NCI-H2196 treated with DMSO at 0.1 percent for 48 hours (cell line): ENCODE data around the gene ATAD3C.

Experiments used
- DNase-seq: peaks from one replicate; lab custom pipeline; 2025; ENCODE audit not compliant: unreplicated experiment; lab: John Stamatoyannopoulos, UW

The ATAD3C gene

DNA sequence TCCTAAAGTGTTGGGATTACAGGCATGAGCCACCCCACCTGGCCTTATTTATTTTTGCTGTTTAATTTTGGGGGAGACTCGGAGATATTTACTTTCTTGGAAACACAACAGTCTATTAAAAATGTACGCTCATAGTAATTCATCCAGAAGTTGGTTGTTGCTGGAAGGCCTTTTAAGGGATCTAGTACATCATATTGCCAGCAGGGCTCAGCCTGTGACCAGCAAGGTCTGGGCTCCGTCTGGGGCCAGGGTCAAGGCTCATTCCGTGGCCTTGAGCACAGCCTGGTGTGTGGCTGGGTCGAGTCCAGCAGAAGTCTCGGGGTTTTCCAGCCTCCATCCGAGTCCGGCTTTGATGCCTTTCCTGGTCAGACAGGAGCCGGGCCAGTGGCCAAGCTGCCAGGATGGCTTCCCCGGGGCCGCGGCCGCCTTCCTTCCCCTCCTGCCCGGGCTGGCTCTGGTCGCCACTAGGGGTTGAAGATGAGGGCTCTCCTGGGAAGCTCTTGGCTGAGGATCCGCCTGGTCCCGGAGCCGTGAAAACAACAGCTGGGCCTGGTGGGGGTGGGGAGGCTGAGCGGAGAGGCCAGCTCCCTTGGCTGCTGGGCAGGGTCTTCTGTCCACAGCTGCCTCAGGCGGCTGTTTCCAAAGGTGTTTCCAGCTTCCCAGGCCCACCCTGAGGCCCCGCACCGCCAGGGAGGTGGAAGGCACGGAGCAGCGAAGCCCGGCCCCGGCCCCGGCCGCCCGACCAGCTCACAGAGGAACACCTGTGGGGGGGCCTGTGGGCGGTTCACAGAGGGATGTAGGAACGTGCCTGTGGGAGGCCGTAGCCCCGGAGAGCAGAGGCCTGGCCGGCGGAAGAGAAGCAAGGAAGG is 19.1 kb upstream of the ATAD3C start:
- DNase-seq, result peak; percentile 56

DNA sequence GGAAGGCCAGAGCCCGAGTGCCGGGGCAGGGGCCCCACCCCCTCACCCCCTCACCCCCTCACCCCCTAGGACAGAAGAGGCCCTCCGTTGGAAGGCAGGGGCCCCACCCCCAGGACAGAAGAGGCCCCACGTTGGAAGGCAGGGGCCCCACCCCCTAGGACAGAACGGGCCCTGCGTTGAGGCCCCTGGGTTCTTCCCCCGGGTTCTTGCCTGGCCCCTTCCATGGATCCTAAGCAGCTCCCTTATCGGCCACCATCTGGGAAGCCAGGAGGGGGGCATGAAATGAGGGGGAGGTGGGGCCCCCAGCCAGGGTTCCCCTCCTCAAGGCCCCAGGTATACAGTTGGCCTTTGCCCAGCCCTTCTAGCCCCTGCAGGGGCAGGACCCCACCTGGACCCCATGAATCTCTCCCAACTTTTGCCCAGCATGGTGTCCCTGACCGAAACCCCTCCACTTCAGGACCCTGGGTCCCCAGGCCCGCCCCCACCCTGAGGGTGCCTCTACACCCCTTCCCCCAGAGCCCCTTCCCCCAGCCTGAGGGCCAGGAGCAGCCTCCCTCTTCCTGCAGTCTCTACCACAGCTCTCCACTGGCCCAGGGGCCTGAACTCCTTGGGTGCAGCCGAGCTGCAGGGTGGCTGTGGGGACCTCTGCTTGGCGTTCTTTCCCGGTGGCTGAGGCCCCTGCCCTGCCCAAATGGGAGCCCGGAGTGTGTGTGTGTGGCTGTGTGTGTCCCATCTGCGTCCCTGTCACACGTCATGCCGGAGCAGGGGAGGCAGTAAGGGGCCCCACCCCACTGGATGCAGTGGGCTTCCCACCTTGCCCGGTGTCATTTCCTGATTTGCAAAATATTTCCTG is 18.3 kb upstream of the ATAD3C start:
- no peak for DNase-seq

DNA sequence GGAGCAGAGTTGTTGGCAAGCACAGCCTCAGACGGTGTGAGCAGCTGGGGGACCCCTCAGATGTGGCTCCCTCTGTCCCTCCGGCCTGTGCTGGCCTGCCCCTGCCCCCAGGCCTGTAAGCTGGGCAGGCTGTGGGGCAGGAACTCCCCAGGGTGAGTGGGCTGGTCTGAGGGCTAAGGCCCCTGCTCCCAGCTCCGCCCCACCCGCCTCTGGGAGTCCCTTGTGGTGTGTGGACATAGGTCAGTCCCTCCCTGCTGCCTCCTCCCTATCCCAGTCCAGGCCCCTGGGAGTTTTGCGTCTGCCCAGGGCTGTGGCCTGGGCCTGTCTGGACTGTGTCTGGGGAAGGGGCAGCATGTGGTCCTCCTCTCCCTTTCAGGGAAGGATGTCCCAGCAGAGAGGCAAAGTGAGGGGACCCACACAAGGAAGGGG is 17.6 kb upstream of the ATAD3C start:
- no peak for DNase-seq

DNA sequence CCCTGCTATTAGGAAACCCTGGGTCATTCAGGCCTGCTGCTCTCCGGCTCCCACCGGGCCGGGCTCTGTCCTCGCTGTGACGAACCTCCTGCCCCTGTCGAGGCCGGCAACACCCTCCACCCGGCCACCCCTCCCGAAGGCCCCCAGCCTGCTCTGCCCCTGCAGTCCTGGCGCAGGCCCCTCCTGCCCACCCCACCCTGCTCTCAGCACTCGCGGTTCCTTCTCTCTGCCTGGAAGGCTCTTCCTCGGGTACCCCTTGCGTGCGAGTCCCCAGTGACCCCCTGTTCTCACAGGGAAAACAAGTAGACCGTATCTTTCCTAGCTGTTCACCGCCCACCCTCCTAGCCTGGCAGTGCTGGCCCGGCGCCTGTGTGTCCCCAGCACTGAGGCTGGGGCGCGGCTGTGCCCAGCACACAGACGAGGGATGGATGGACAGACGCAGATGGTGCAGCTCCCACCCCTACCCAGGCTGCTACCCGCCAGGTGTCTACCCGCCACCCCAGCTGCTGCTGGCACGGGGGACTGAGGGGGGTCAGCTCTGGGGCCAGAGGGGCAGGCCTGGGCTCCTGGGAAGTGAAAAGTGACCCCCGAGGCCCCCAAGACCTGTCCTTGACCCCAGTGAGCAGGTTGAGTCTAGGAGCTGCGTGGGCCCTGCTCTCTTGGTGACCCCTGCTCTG is 17.1 kb upstream of the ATAD3C start:
- no peak for DNase-seq

DNA sequence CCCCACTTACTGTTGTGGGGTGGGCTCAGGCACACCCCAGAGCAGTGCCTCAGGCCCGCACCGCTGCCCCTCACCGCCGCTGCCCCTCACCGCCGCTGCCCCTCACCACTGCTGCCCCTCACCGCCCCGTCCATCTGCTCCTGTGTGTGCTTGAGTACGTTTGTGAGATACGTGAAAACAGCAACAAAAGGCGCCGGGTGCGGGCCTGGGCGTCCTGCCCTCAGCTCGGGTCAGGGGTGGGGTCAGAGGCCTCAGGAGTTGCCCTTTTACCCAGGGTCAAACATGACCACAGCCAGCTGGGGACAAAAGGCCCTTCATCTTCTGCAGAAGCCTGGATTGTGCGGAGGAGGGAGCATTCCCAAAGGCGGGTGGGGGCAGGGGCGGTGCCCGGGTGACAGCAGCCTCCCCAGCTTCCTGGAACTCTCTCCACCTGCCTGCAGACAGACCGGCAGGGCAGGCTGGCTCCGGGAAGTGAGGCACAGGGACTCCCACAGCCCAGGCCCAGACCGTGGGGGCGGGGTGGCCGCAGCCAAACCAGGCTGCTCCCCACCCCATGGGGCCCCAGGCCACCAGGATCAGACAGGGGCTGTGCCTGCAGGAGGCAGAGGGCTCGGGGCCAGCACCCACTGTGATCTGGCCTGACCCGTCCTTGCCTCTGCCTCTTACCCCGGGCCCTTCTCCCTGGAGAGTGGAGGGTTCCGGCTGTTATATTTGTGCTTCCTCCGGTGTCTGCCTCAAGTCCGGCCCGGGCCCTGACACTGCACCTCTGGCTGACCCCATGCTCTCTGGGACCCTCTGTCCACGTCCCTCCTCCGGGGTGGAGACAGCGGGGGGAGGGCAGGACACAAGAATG is 16.3 kb upstream of the ATAD3C start:
- peak; percentile 80 for DNase-seq

DNA sequence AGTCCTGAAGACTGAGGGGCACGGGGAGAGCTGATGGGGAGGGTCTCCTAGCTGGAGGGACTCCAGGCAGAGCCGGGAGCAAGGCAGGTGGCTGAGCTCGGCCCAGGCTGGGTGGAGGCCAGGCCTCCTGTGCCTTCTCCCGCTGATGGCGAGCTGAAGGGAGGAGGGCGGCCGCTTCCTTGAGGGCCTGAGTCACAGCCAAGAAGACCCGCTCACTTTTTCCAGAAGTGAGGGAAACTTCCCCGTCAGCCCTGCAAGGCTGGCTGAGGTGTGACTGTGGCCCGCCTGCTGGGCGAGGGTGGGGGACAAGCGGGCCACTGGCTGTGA is 15.7 kb upstream of the ATAD3C start:
- no peak for DNase-seq

DNA sequence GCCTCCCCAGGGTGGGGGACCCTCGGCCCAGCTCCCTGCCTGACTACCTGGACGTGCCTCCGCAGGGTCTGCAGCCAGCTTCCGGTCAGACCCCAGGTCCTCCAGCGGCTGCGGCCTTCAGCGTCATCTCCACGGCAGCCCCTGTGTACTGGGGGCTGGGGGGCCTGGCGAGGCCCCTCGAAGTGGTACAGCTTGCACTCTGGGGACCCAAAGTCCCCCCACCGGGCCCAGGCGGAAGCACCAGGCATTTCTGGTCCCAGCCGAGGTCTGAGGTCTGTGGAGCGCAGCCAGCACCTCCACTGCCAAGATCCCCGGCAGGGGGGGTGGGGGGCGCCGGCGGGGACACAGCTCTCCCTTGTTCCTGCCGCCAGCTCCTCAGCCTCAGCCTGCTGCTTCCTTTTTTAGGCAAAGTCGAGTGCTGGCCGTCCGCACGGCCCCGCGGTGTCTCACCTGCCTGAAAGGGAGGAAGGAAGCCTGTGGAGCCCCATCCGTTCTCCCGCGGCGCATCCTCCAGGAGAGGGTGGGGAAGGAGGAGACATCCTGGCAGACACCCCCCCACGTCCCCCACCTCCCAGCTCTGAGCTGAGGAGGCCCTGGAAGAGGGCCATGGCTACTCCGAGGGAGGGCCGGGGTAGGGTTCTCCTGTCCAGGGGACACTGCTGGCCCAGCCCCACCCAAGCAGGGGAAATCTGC is 15.2 kb upstream of the ATAD3C start:
- peak; percentile 45 for DNase-seq

DNA sequence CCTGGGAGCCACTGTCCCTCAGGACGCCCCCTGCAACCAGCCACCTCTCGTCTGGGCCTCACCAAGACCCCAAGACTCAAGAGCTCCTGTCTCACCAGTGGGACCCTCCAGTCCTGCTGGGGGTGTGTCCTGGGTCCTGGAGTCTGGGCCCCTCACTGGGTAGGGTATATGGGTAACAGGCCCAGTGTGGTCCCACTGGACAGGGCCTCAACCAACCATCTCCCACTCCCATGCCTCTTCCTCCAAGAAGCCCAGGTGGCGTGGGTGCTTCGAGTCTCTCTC is 14.7 kb upstream of the ATAD3C start:
- no peak for DNase-seq

DNA sequence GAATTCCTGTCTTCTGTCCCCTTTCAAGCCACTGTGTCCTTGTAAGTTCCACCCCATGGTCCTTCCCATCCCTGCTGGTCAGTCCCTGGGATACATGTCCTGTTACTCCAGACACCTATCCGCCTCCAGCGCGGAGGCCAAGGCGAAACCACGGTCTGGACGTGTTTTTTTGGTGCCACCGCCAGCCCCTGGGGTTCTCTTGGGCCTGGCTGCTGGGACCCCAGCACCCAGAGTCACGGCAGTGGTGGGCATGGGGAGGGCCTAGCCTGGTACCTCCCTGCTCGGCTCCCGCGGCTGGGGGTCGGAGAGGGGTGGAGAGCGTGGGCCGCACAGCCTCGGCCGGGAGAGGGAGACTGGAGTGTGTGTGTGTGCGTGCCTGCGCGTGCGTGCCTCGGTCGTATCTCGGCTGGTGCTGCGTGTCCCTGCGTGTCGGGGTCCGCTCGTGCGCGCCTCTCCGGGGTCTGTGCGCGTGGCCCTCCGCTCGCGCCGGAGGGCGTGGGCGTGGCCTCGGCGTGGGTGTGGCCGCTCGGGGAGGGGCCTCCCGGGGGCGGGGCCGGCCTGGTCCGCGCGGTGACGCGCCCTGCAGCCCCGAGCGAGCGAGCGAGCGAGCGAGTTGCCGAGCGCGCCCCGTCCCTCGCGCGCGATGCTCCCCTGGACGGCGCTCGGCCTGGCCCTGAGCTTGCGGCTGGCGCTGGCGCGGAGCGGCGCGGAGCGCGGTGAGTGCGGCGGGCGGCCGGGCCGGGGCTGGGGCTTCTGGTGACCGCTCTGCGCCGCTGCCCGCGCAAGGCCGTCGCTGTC is 14.2 kb upstream of the ATAD3C start, which contains the start of gene VWA1:
Gene VWA1, plus strand, starts transcription at position 585 of the 798 bp plus-strand sequence. Its CDS starts 59 bp downstream, at position 644.
- peak; percentile 44 for DNase-seq

DNA sequence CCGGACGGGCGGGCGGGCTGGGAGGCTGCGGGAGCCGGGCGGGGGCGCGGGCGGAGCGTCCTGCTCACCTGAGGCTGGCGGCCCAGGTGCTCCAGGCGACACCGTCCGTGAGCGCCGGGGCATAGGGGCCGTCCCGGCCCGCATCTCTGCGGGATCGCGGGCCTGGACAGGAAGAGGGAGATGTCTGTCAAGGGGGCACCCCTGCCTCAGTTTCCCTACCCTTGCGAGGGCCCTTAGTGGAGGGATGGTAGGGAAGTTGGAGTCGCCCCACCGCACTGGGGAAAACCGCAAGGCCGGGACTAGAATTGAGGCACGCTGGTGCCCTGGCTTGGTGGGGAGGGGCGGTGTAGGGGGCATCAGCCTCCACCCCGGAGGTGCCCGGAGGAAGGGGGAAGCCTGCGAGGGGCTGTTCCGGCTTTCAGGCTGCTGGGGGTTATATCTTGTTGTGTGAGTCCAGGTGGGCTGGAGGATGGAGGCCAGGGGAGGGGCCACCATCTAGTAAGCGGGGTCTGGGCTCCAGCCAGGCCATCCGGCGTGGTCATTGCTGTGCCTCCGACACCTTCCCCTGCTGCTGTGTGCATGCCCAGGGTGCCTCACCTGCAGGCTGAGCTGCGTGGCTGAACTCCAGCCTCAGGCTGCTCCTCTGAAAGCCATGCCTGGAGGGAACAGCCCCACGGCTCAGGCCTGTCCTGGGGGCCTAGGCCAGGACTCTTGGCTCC is 13.4 kb upstream of the ATAD3C start:
- no peak for DNase-seq

DNA sequence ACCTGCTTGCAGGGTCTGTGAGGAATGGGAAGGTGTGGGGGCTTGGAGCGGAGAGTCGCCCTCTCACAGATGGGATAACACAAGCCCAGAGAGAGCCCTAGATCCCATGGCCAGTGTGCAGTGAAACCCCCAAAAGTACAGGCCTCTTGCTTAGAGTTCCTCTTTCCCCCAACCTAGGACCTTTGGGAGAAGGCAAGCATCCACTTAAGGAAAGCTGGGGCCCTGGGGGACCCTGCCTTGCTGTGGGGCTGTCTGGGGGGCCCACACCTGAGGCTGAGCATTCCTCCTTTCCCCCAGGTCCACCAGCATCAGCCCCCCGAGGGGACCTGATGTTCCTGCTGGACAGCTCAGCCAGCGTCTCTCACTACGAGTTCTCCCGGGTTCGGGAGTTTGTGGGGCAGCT is 12.9 kb upstream of the ATAD3C start:
- DNase-seq, result no peak

DNA sequence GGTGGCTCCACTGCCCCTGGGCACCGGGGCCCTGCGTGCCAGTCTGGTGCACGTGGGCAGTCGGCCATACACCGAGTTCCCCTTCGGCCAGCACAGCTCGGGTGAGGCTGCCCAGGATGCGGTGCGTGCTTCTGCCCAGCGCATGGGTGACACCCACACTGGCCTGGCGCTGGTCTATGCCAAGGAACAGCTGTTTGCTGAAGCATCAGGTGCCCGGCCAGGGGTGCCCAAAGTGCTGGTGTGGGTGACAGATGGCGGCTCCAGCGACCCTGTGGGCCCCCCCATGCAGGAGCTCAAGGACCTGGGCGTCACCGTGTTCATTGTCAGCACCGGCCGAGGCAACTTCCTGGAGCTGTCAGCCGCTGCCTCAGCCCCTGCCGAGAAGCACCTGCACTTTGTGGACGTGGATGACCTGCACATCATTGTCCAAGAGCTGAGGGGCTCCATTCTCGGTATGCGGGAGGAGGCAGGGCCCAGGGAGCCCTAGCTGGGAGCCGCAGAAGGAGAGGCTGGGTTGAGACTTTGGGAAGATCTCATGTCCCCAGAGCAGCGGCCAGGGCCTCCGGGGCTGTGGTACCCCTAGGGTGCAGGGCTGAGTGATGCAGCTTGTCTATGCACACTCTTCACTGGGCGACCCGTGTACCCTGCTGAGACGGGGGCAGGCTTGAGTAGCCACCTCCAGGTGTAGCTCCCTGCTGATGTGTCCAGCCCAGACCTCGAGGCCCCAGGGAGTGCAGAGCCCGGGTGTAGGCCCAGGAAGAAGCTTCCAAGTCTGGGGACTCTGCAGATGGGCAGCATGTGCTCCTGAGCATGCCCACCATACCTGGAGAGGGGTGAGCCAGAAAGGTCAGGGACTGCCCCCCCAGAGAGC is 12.2 kb upstream of the ATAD3C start:
- DNase-seq, result no peak

DNA sequence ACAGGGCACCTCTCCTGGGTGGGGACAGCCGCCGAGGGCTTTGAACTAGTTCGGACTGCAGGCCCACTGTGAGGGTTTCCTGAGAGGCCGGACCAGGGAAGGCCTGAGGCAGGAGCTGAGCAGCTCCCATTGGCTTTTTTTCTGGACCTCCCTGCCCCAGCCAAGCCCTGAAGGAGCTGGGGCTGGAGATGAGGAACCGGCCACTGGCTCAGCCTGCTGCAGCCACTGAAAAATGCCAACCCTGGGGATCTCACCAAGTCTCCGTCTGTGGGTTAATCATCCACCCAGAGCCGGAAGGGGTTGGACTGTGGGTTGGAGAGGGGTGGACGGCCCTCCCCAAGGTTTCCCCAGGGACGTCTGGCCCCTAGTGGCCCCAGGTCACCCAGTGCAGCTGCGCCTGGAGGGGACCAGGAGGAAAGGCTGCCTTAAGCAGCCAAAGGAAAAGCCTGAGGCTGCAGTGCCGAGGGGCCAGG is 11.5 kb upstream of the ATAD3C start:
- no peak for DNase-seq

DNA sequence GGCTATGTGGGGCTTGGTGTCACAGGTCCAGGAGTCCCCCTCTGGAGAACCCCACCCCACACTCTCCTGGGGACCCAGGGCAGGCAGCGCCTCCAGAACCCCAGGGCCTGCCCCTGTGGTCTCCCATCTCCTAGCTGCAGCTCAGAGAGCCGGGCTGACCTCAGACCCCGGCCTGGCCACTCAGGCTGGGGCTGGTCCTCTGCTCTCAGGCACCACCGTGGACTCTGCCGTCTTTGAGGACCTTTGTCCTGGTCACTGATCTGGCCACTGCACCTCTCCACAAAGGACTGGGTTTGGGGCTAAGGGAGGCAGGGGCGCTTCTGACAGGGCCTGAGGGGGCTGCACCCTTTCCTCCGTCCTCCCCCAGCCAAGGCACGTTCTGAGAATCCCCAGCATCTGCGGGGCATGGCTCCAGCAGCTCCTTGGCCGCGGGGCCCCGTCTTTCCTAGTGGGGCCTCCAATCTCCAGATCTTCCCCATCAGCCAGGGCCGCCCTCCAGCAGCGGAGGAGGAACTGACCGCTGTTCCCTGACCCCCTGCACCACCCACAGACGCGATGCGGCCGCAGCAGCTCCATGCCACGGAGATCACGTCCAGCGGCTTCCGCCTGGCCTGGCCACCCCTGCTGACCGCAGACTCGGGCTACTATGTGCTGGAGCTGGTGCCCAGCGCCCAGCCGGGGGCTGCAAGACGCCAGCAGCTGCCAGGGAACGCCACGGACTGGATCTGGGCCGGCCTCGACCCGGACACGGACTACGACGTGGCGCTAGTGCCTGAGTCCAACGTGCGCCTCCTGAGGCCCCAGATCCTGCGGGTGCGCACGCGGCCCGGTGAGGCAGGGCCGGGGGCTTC is 10.7 kb upstream of the ATAD3C start:
- DNase-seq, result no peak

DNA sequence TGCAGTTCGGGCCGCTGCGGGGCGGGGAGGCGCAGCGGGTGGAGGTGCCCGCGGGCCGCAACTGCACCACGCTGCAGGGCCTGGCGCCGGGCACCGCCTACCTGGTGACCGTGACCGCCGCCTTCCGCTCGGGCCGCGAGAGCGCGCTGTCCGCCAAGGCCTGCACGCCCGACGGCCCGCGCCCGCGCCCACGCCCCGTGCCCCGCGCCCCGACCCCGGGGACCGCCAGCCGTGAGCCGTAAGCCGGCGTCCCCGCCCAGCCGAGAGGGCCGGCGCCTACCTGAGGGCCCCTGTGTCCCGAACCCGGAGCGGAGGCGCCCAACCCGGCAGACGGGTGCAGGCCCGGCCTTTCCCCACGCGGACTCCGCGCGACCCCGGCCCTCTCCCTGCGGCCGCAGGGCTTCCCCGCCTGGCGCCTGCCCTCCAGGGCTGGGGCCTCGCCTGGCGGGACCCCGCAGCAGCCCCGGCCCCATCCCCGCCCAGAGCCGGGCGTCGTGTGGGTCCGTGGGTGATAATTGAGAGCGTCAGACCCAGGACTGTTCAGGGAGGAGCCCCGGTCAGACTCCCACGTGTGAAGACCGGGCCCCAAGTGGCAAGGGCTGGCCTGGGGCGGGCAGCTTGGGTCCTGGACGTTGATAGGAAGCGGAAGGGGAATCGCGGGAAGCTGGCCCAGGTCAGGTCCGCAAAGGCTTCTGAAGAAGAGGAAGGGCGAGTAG is 9.8 kb upstream of the ATAD3C start:
- no peak for DNase-seq
